ENCODE data around the gene ABI3BP. TPM values are rescaled to one million over a fixed set of nuclear protein-coding genes. Genes with fewer than 3 reads are reported as not detected.

ABI3BP gene
- total RNA-seq, 2 donors from 2014 or later: 16.4 to 34.6 TPM

GRCh38 chr3:100798012-100798411, 195.2 kb downstream of the ABI3BP start:
- TF ChIP-seq, protein P1, sequence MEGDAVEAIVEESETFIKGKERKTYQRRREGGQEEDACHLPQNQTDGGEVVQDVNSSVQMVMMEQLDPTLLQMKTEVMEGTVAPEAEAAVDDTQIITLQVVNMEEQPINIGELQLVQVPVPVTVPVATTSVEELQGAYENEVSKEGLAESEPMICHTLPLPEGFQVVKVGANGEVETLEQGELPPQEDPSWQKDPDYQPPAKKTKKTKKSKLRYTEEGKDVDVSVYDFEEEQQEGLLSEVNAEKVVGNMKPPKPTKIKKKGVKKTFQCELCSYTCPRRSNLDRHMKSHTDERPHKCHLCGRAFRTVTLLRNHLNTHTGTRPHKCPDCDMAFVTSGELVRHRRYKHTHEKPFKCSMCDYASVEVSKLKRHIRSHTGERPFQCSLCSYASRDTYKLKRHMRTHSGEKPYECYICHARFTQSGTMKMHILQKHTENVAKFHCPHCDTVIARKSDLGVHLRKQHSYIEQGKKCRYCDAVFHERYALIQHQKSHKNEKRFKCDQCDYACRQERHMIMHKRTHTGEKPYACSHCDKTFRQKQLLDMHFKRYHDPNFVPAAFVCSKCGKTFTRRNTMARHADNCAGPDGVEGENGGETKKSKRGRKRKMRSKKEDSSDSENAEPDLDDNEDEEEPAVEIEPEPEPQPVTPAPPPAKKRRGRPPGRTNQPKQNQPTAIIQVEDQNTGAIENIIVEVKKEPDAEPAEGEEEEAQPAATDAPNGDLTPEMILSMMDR (IDR thresholded peaks at IDR 0.05): no peak
- H3K9ac ChIP-seq (ENCODE audit: low read depth in 2 of 2, low read length in 2 of 2): no peak overlapping the region
- H3K9me3 ChIP-seq: no peaks in the 10 kb centered on the region
- no peak overlapping the region for H3K4me3 ChIP-seq
- DNase-seq: no peak
- H3K4me1 ChIP-seq: no peaks in the 10 kb centered on the region
- no peaks in the 10 kb centered on the region for H3K36me3 ChIP-seq
- no peak overlapping the region for H3K27ac ChIP-seq
- no peaks in the 10 kb centered on the region for H3K27me3 ChIP-seq
- intact Hi-C loops (cut with DNase I): no loop called here

- Histone ChIP-seq H3K9ac (ENCODE audit: low read depth in 2 of 2, low read length in 2 of 2) (no peak overlapping the region), H3K9me3 (no peaks in the 10 kb centered on the region), H3K27me3 (no peaks in the 10 kb centered on the region), H3K36me3 (no peaks in the 10 kb centered on the region), H3K4me3 (no peak overlapping the region), H3K27ac (no peak overlapping the region), H3K4me1 (no peaks in the 10 kb centered on the region)
- DNase-seq: no peak
- intact Hi-C loops (cut with DNase I): no loop called here
- TF ChIP-seq, protein P1 (IDR thresholded peaks at IDR 0.05): no peak
Observed at GRCh38 chr3:100796556-100796955, 196.7 kb downstream of the ABI3BP start.

- intact Hi-C loops (cut with DNase I): no loop called here
- Histone ChIP-seq H3K4me1 (no peaks in the 10 kb centered on the region), H3K4me3 (no peak overlapping the region), H3K9me3 (no peaks in the 10 kb centered on the region), H3K36me3 (no peaks in the 10 kb centered on the region), H3K27ac (no peak overlapping the region), H3K9ac (ENCODE audit: low read depth in 2 of 2, low read length in 2 of 2) (no peak overlapping the region), H3K27me3 (no peaks in the 10 kb centered on the region)
- DNase-seq: no peak
- TF ChIP-seq, protein P1 (IDR thresholded peaks at IDR 0.05): no peak
Observed at GRCh38 chr3:100789579-100789978, 203.6 kb downstream of the ABI3BP start.

DNA sequence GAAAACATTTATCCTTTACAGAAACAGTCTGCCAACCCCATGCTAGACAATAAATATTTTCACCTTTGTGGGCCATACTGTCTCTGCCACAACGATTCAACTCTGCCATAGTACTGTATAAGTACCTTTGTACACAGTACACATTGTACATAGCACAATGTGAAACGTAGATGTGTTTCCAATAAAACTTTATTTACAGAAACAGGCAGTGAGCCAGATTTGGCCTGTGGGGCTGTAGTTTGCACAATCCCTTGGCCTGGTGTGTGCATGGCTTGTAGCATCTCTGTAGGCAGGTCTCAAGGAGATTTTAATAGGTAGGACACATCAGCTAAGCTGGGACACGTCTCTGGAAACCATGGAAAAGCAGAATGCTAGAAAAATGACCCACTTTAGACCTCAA, 209.6 kb downstream of the ABI3BP start:
- H3K27ac ChIP-seq: no peak overlapping the region

DNA sequence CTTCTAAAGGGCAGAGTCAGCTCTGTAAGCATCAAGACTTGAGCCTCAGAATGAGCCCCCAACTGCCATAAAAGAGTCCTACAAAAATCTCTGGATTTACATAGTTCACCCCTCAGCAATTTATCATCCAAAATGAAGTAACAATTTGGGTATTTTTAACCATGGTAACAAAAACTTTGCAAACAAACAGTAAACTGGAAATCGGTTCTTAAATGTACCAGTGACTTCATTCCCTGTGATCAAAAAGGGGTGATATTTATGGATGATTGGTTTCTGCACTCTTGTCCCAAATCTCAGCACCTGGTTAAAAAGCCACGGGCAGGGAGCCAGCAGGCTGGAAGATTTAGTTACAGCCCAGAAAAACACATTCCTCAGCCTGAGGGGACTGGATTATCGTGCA, 210.3 kb downstream of the ABI3BP start:
- H3K27me3 ChIP-seq: no peaks in the 10 kb centered on the region
- H3K9me3 ChIP-seq: no peaks in the 10 kb centered on the region
- H3K27ac ChIP-seq: no peak overlapping the region
- no peak for DNase-seq
- H3K36me3 ChIP-seq: no peaks in the 10 kb centered on the region
- H3K4me3 ChIP-seq: no peak overlapping the region
- TF ChIP-seq, protein P1 (IDR thresholded peaks at IDR 0.05): no peak
- intact Hi-C loops (cut with DNase I): no loop called here
- H3K4me1 ChIP-seq: no peaks in the 10 kb centered on the region
- no peak overlapping the region for H3K9ac ChIP-seq (ENCODE audit: low read depth in 2 of 2, low read length in 2 of 2)

More for the DNA sequence above, 209.6 kb downstream of the ABI3BP start:
- Histone ChIP-seq H3K36me3 (no peaks in the 10 kb centered on the region), H3K4me1 (no peaks in the 10 kb centered on the region), H3K27me3 (no peaks in the 10 kb centered on the region), H3K9ac (ENCODE audit: low read depth in 2 of 2, low read length in 2 of 2) (no peak overlapping the region), H3K9me3 (no peaks in the 10 kb centered on the region), H3K4me3 (no peak overlapping the region)
- no peak for DNase-seq
- intact Hi-C loops (cut with DNase I): no loop called here
- TF ChIP-seq, protein P1 (IDR thresholded peaks at IDR 0.05): no peak

GRCh38 chr3:100782348-100782747, 210.9 kb downstream of the ABI3BP start:
- Histone ChIP-seq H3K9ac (ENCODE audit: low read depth in 2 of 2, low read length in 2 of 2) (no peak overlapping the region), H3K4me3 (no peak overlapping the region), H3K9me3 (no peaks in the 10 kb centered on the region), H3K27ac (no peak overlapping the region), H3K27me3 (no peaks in the 10 kb centered on the region), H3K4me1 (no peaks in the 10 kb centered on the region), H3K36me3 (no peaks in the 10 kb centered on the region)
- DNase-seq: no peak
- TF ChIP-seq, protein P1 (IDR thresholded peaks at IDR 0.05): no peak
- intact Hi-C loops (cut with DNase I): no loop called here

Measured in colonic mucosa (tissue), 4 donors.